Measurements from ENCODE around the gene CWF19L2.
A peak's percentile ranks its signal among the peaks of the same experiment; 100 is the strongest.
"Not testable (repeated sequence)": the region's sequence is repeated elsewhere in the genome, so short reads cannot be mapped to it uniquely, and the experiment has no call there.

CWF19L2 gene

DNA sequence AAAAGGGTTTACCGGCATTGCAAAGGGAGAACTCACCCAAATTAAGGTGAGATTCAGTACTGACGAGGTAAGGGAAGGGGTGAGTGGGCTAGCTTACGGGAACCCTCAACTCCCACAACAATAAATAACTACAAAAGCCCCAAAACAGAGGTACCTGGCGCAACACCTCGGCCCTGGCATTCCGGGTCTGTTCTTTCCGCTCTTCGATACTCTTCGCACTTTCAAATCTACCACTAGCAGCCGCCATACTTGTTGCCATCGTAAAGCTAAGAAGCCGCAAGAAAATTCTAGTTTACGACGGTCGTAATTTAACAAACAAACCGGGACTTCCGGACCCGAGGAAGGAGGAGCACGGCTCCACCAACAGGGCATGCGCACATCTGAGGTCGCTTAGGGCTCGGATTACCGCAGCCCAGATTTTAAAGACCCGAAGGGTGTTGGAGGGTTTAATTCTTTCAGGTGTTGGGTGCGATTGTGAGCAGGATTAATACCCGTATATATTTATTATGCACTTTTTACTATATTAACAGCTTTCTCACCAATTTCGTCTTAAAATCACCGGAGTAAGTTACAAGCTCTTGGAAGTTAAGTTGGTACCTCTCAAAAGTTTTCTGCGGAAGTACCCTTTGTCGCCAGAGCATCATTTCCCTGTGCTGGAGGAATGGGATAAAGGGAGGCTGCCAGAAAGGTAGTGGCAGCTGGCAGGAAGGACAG is at the start of gene CWF19L2:
TSS of gene CWF19L2 (minus strand) at position 268 of the 714 bp plus-strand sequence. CDS start at position 259, 9 bp downstream.
- DNase-seq (ENCODE audit: low spot score): peak; percentile 94

DNA sequence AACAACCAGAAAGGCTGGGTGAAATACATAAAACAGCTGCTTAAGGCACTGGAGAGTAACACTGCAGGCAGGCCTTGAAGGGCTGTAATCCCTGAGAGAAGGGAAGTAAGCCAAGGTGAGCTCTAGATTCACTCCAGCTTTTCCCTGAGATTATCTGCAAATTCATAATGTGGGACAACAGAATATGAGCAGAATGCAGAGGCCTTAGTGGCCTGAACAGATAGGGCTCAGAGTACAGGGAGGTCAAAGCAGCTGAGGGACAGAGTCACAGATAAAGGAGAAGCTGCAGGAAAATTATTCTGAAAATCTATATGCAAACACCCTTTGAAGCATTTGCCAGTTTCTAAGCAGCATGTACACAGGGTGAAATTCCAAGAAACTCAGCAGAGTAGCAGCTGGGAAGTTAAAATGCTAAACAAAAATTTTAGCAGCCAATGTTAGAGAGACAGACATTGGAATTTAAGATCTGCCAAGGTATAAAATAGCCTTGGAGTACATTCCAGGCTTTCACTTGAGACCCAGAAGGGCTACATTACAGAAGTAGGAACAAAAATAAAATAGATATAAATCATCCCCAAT is 48.1 kb upstream of the CWF19L2 start:
- no peak for DNase-seq (ENCODE audit: low spot score)

- no peak for DNase-seq (ENCODE audit: low spot score)
These were observed 47.4 kb upstream of the CWF19L2 start for GRCh38 chr11:107504981-107505380.

DNA sequence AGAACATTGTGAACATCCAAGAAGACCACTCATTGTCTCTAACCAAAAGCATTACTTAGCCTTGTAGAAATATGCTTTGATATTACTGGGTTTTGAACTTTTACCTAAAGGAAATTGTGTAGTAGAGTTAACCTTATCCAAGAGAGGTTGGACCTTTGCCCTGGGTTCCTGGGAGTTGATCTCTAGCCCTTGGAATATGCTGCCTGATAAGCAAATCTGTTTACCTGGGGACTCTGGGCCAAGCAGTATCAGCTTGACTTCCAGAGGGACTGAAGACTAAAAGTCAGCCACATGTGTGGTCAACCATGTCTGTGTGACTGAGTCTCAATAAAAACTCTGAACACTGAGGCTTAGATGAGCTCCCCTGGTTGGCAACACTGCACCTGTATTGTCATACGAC is 44.1 kb upstream of the CWF19L2 start:
- DNase-seq (ENCODE audit: low spot score): no peak

DNA sequence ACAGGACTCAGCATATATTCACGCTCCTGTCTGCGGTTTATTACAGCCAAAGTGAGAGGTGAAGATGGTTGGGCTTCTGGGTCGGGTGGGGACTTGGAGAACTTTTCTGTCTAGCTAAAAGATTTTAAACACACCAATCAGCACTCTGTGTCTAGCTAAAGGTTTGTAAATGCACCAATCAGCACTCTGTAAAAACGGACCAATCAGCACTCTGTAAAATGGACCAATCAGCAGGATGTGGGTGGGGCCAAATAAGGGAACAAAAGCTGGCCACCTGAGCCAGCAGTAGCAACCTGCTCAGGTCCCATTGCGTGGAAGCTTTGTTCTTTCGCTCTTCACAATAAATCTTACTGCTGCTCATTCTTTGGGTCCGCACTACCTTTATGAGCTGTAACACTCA is 39.7 kb upstream of the CWF19L2 start:
- not testable (repeated sequence) for DNase-seq (ENCODE audit: low spot score)

DNA sequence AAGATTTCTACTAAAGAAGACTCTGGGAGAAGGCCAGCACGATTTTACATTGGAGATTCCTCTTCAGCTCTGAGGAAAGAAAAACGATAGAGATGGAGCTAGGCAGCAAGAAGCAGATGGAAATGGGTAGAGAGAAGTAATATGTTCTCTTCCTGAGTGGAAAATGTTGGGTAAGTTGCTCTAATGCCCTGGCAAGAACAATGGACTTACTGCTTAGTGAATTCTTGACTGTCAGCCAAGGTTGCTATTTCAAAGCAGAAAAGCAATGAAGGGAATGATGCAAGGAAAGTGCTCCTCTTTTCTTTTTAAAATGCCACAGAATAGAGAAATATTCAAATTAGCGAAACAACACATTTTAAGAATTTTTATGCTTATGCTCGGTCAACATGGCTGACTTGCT is 38.4 kb upstream of the CWF19L2 start:
- DNase-seq (ENCODE audit: low spot score): no peak

DNA sequence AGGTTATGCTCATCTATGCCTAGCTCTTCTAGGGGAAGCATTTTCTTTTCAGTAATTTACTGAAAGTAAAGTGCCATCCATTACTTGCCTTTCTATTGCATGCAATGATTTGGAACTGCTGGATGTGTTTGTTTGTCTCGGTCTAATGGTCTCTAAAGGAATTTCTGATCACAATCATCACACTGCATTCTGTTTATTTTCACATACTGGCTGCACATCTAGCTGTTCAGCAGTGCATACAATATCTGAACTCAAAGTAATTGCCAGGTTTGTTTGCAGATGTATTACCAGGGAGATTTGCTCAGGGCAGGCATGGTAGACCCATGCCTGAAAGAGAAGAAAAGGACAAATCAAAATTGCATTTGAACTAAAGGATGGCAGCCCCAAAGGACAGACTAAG is 36.4 kb upstream of the CWF19L2 start:
- DNase-seq (ENCODE audit: low spot score): no peak

- DNase-seq (ENCODE audit: low spot score): no peak
These were observed 35.5 kb upstream of the CWF19L2 start for GRCh38 chr11:107493117-107493516.

GRCh38 chr11:107490836-107491235 is 33.2 kb upstream of the CWF19L2 start:
- DNase-seq (ENCODE audit: low spot score): no peak

DNA sequence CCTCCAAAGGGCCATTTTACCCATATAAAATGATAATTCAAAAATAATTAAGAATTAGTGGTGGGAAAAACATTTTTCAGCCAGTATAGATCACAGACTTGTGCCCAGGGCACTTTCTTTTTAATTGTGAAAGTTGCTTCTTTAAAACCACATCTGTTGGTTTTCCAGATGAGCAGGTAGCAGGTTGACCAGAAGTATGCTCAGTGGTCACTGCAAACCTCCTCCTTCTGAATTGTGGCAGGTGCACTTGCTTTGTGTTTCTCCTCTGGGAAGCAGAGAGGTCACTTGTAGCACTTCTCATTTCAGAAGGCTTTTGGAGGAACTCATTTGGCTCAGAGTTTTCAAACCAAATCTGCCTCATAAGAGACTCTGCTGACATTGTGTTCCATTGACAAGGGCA is 24.6 kb upstream of the CWF19L2 start:
- no peak for DNase-seq (ENCODE audit: low spot score)

DNA sequence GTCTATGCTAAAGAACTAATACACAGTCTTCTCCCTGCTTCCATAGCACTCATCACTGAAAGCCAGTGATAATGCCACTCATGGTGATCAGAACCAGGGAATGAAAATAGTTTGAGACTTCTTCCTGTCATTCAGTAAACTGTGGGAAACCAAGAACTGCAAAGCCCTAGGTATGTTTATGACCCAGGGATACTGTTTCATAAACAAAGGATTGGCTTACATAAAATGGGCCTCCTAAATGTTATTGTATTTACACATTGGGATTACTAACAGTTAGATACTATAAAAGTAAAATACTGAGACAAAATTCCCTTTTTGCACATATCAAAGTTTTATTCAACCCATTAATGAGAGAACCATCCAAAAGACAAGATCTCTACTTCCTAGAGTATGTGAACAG is 21.3 kb upstream of the CWF19L2 start:
- DNase-seq (ENCODE audit: low spot score): no peak

DNA sequence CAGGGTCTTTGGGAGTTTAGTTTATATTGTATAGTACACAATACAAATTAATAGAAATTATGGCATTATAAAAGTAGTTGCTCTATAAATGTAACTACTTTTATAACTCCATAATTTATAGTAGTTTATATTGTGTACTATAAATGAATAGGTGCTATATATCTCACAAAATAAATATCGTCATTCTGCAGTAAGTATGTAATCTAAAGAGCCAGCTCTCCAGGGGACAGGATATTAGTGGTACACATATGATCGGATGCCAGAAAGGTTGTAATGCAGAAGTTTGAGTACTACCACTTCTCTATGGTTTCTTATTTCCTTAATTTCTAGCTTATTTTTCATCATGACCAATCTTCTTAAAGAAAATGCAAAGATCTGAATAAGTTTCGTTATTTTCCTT is 20.2 kb upstream of the CWF19L2 start:
- no peak for DNase-seq (ENCODE audit: low spot score)

DNA sequence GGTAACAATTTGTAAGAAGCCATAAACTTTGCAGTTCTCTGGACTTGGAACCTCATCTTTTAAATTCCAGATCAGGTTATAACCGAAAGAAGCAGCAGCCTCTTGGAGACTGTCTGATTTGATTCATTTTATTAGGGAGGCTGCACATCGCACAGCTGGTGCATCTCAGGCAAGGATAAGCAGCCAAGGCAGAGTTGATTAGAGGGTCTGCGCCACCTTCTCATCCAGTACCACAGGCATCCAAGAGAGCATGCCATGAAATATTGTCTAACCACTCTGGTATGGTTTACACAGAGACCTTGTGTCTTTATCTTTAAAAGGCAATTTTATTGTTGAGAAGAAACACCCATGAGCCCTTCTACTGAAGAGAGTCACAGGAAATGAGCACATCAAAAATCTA is 16.2 kb upstream of the CWF19L2 start:
- no peak for DNase-seq (ENCODE audit: low spot score)

DNA sequence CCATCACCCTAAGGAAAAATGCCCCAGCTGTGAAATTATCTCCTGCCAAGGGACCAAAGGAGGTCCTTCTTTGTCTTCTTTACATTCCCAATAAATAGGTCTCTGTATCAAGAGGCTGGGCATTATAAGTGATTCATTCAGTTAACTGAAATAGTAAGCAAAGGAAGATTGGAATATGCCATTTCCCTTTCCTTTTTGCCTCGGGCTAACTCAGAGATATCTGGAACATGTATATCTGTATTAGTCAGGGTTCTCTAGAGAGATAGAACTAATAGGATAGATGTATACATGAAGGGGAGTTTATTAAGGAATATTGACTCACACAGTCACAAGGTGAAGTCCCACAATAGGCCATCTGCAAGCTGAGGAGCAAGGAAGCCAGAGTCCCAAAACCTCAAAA is 15.3 kb upstream of the CWF19L2 start:
- no peak for DNase-seq (ENCODE audit: low spot score)

- no peak for DNase-seq (ENCODE audit: low spot score)
These were observed 11.0 kb upstream of the CWF19L2 start for GRCh38 chr11:107468596-107468995.

GRCh38 chr11:107467696-107468095 is 10.1 kb upstream of the CWF19L2 start:
- DNase-seq (ENCODE audit: low spot score): no peak

- DNase-seq (ENCODE audit: low spot score): not testable (repeated sequence)
These were observed 8.7 kb upstream of the CWF19L2 start for GRCh38 chr11:107466275-107466866.

DNA sequence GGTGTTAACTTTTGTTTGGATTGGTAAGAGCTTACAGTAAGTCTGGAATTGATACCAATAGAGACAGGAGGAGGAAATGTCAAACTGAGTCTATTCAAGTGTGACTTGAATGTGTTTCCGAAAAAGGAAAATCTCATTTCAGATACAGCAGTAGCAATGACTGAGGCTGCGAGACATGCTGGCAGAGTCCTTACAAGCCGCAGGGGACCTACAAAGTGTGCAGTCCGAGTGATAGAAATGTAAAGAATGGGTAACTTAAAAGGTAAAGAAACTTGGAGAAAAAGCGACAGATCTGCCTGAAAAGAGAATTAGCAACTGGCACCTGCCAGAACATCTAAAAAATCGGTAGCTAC is 444 bp downstream of the CWF19L2 start:
- DNase-seq (ENCODE audit: low spot score): peak; percentile 2

GRCh38 chr11:107453594-107454286 is 3.9 kb downstream of the CWF19L2 start:
- no peak for DNase-seq (ENCODE audit: low spot score)

DNA sequence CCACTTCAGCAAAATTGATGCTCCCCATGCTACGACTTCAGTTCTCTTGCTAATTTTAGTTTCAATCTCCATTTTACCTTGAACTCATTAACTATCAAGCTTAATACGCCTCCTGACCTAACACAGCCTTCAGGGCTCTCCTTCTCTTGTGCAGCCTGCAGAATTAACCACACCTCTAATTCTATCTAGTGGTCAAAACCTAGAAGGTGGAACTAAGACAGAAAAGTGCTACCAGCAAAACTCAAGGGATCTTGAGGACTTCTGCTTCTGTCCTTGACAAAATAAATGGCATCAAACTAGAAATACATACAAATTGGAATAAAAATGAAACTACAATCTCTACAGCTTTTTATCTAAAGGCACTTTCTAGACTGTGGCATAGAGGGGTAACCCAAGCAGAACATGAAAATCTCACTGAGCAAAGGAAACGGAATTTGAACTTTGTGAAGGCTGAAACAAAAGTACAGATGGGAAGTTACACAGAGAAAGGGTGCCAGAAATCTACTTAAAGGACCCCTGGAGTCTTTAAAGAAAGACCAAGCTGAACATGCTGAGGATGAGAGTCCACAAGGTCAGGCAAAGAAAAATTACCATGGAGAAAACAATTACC is 10.7 kb downstream of the CWF19L2 start:
- DNase-seq (ENCODE audit: low spot score): no peak

- DNase-seq (ENCODE audit: low spot score): no peak
These were observed 14.9 kb downstream of the CWF19L2 start for GRCh38 chr11:107442715-107443215.

GRCh38 chr11:107439586-107440167 is 17.9 kb downstream of the CWF19L2 start:
- no peak for DNase-seq (ENCODE audit: low spot score)

All from CD4-positive, alpha-beta T cell treated with Interleukin-15 for 4 hours (primary cell).